Measurements from ENCODE around the gene ANKRD13B.
"Not testable (repeated sequence)": the region's sequence is repeated elsewhere in the genome, so short reads cannot be mapped to it uniquely, and the experiment has no call there.

Gene ANKRD13B

GRCh38 chr17:29650396-29650795, 57.5 kb downstream of the ANKRD13B start:
- DNase-seq = no peak

GRCh38 chr17:29651913-29652312, 59.0 kb downstream of the ANKRD13B start:
- not testable (repeated sequence) for DNase-seq

GRCh38 chr17:29652976-29653375, 60.0 kb downstream of the ANKRD13B start:
- no peak for DNase-seq

DNA sequence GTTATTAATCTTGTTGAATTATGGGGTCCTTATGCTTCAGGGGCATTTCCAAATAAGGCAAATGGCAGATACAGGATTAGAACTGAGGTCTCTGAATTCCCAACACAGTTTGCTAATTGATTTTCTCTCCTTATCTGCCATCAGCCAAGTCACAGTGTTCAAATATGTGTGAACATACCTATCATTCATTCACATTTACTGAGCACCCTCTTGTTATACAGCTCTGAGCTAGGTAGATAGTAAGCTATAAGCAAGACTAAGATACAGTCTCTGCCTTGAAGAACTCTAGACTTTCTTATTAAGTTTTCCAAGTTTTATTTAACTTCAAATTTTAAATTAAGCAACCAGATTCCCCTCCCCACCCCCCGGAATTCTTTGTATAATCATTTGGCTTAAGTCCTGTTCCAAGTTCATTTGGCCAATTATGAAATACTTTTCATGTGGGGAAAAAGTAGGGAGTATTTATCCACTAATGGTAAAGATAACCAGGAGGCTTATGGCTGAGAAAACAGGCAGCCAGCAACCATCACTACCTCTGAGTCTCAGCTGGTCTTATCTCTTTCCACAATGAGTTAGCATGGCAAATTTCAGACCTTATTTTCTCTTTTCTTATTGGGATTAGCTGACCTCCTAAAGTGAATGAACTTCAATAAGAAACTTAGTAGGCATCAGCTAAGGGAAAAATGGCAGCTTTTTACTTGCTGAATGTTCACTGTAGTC, 61.2 kb downstream of the ANKRD13B start:
- DNase-seq = no peak

DNA sequence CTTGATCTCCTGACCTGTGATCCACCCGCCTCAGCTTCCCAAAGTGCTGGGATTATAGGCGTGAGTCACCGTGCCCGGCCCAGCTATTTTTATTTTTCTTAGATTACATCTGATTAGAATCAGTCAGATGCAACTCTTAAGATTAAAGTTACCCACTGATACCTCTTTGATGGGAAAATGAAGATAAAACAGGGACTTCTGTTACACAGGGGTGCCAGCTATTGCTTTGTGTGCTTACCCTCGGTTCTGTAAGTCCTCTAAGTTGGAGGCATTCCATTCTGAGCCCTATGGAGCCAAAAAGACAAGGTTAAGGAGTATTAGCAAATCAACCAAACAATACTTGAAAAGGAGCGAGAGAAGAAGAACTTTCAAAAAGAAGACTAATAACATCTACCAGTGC, 62.4 kb downstream of the ANKRD13B start:
- no peak for DNase-seq

- no peak for DNase-seq
Observed at GRCh38 chr17:29659155-29659554, 66.2 kb downstream of the ANKRD13B start.

DNA sequence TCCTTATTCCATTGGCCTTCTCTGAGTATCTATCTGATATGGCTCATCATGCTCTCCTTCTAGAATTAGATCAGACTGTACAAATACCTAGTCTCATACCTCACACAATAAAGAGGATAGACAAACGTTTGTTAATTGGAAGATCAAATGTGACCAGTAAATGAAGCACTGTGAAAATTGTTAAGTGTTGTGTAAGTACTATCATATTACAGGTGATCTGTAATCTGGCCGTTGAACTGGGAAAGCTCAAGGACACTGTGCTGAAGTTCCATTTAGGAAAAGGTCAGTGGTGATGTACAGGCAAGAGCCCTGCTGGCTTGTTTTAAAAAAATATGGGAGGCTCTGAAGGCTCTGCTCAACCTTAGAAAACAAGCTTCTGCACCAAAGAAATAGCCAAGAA, 68.3 kb downstream of the ANKRD13B start:
- no peak for DNase-seq

DNA sequence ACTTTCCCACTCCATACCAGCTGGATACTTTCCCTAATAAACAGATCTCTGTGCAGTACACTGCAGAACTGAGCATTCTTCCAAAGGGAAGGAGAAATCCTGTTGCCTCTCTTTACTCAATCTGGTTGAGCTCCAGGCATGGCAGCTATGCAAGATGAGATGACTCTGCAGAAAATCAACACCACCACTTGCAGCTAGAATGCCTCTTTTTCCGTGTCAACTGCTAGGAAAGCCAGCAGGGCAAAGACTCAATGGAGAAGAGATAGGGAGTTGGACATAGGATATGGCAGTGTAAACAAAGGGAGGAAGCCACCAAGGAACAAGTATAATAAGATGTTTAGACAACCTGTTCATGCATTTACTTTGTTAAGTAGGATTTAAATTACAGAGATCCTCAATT, 70.2 kb downstream of the ANKRD13B start:
- DNase-seq = no peak

Data from activated CD4-positive, alpha-beta T cell treated with anti-CD3 and anti-CD28 coated beads for 1 hour (primary cell).